Inflammatory macrophage (primary cell): Measurements from ENCODE around the gene HYAL1.
"Not testable (repeated sequence)": the region's sequence is repeated elsewhere in the genome, so short reads cannot be mapped to it uniquely, and the experiment has no call there.

Source experiments
- DNase-seq, 2 donors: peaks; one replicate each; pipeline ENCODE4 v3.0.0-alpha.2; 2020 to 2022

The HYAL1 gene

GRCh38 chr3:50318615-50319014 is 15.2 kb upstream of the HYAL1 start:
- DNase-seq = peak; percentile 31 to 36

GRCh38 chr3:50318163-50318562 is 14.8 kb upstream of the HYAL1 start:
- DNase-seq = no peak

GRCh38 chr3:50317300-50317699 is 13.9 kb upstream of the HYAL1 start:
- no peak for DNase-seq

- DNase-seq = no peak
Observed at GRCh38 chr3:50316657-50317242, 13.4 kb upstream of the HYAL1 start.

GRCh38 chr3:50314816-50315215 is 11.4 kb upstream of the HYAL1 start:
- no peak for DNase-seq

GRCh38 chr3:50314342-50314741 is 11.0 kb upstream of the HYAL1 start:
- no peak for DNase-seq

GRCh38 chr3:50312041-50312440 is 8.7 kb upstream of the HYAL1 start:
- not testable (repeated sequence) for DNase-seq

GRCh38 chr3:50304601-50305000 is 1.2 kb upstream of the HYAL1 start:
- DNase-seq = no peak

- no peak for DNase-seq
Observed at GRCh38 chr3:50302095-50303012, 1.0 kb downstream of the HYAL1 start.

GRCh38 chr3:50300681-50301254 is 2.6 kb downstream of the HYAL1 start:
- DNase-seq = no peak

GRCh38 chr3:50299929-50300680 is 3.3 kb downstream of the HYAL1 start:
- DNase-seq = peak; percentile 91 to 93

- no peak for DNase-seq
Observed at GRCh38 chr3:50299638-50299928, 3.8 kb downstream of the HYAL1 start.

- DNase-seq = peak; percentile 99 to 100
Observed at GRCh38 chr3:50298836-50299637, 4.3 kb downstream of the HYAL1 start, which contains the start of the genes HYAL3 and NAA80. TSS of gene HYAL3 (minus strand) at chr3:50299405. CDS start at chr3:50295602, 3,803 bp downstream. TSS of gene NAA80 (minus strand) at chr3:50299405. CDS start at chr3:50297463, 1,942 bp downstream.

GRCh38 chr3:50297896-50298725 is 5.3 kb downstream of the HYAL1 start:
- DNase-seq = peak in 1 of 2 donors; percentile 27

- no peak for DNase-seq
Observed at GRCh38 chr3:50297384-50297775, 6.0 kb downstream of the HYAL1 start.

GRCh38 chr3:50296721-50297383 is 6.5 kb downstream of the HYAL1 start:
- no peak for DNase-seq

GRCh38 chr3:50295553-50296431 is 7.6 kb downstream of the HYAL1 start:
- no peak for DNase-seq

GRCh38 chr3:50294492-50295403 is 8.6 kb downstream of the HYAL1 start:
- DNase-seq = no peak
